Urinary bladder (tissue), 4 donors: ENCODE data around the gene GOPC. TPM values are rescaled to one million over a fixed set of nuclear protein-coding genes. Genes with fewer than 3 reads are reported as not detected.

ENCODE experiments used
- DNase-seq: peaks from one replicate; pipeline ENCODE4 v3.0.0-alpha.2; 2015; ENCODE audit errors: extremely low spot score
- H3K27ac ChIP-seq: one replicate; pipeline ENCODE4 v1.5.1; 2013; ENCODE audit warnings: low read depth, mild to moderate bottlenecking, moderate library complexity
- H3K36me3 ChIP-seq: one replicate; pipeline ENCODE4 v1.6.1; 2013; ENCODE audit warnings: mild to moderate bottlenecking, moderate library complexity; ENCODE audit not compliant: insufficient read depth
- H3K4me1 ChIP-seq: one replicate; pipeline ENCODE4 v1.6.1; 2013; ENCODE audit warnings: mild to moderate bottlenecking, moderate library complexity; ENCODE audit not compliant: insufficient read depth
- H3K4me3 ChIP-seq: one replicate; pipeline ENCODE4 v1.5.1; 2013; ENCODE audit warnings: low read depth, low read length
- WGBS: extraction: QIAGEN DNeasy Blood & Tissue Kit; methylation state at CpG from one replicate; pipeline ENCODE4 v1.1.7; 2013; 5-methylcytosine and 5-hydroxymethylcytosine counted together
- polyA plus RNA-seq: library from polyadenylated mRNA; stranded (reverse); fragments of 200-250 nt; gene quantifications from one replicate; pipeline ENCODE4 v1.2.3, GENCODE V29; 2013
- total RNA-seq: library from RNA; depleted of rRNA; stranded (reverse); fragments of >200 nt; gene quantifications from one replicate; pipeline ENCODE4 v1.2.3, GENCODE V29; 2014
- donor health status: healthy with polysubstance abuse.
- donor health status: healthy.

GOPC gene
- total and polyA plus RNA-seq, 2 donors, result 20.0 to 71.5 TPM

DNA sequence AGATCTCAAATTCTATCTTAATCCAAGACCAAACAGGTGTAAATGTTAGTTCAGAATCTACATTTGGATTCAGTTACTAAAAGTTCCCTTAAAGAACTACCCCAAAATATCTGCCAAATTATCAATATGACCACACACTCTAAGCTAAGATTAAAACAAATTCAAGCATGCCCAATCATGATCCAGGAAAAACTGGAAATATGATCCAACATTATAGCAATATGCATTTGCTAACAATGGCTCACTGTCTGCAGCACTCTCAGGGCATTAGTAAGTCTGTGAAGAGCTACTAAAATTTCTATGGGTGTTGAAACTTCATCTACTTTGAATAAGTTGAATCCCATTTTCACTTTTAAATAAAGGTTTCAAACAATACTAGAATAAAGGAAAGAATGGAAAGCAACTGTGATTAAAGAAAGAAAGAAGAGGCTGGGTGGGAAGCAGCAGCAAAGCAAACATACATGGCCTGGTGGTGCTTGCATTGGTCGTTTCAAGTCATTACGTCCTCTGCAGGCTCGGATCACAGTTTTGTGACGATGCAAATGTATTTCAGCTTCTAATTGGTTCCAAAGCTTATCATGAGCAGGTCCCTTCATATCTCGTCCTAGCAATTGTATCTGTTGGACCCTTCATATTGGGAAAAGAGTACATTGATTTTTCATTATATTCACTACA, 29.2 kb downstream of the GOPC start:
- H3K36me3 ChIP-seq, result peaks cover 2% of the 10 kb centered on the region
- 93% methylated on average over 5 of the region's 5 CpGs for WGBS

DNA sequence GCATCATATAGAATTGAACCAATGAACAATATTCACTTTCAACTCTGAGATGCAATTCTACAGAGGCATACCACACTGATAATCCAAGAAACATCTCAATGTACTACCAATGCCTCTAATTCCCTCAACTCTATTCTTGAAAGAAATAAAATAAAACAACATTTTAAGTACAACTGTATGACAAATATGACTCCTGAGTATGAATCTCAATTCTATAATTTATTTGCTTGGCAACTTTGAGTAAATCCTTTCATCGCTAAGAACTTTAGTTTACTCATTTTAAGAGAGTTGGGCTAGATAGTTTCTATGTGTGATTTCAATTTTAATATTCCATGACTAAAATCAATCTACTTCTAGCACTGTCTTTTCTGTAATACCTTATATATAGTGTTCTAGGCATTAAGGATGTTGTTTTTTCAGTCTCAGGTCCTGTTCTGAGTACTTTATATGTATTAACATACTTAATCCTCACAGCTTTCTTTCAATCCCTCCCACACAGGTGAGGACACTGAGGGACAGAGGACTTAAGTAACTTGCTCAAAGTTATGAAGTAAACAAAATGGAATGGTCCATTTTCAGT, 33.4 kb downstream of the GOPC start:
- peaks cover 7% of the 10 kb centered on the region for H3K36me3 ChIP-seq
- 74% methylated on average over 1 of the region's 1 CpG for WGBS
- no peak overlapping the region for H3K27ac ChIP-seq
- no peak for DNase-seq
- no peaks in the 10 kb centered on the region for H3K4me1 ChIP-seq
- no peak overlapping the region for H3K4me3 ChIP-seq

More for the DNA sequence above, 29.2 kb downstream of the GOPC start:
- Histone ChIP-seq H3K4me3 (no peak overlapping the region), H3K4me1 (no peaks in the 10 kb centered on the region), H3K27ac (no peak overlapping the region)
- no peak for DNase-seq

DNA sequence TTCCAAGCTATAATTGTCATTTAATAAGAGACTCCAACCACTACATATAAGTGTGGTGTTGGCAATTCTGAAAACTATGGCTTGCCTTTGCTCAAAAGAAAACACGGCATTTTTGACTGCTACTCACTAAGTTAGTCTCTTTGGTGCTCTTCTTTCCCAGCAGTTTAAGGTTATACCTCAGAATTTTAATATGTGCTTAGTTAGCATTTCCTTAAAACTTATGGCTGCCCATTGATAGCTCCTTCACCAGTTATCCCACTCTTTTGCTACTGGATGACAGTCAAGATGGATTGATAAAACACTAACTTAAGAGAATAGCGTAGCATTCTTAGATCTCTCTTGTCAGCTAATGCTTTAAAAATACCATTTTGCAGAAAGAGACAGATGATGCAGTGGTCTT, 34.1 kb downstream of the GOPC start:
- no peak for DNase-seq
- H3K4me1 ChIP-seq, result no peaks in the 10 kb centered on the region
- H3K36me3 ChIP-seq, result peaks cover 7% of the 10 kb centered on the region
- H3K27ac ChIP-seq, result no peak overlapping the region
- WGBS, result 96% methylated on average over 2 of the region's 2 CpGs
- H3K4me3 ChIP-seq, result no peak overlapping the region

DNA sequence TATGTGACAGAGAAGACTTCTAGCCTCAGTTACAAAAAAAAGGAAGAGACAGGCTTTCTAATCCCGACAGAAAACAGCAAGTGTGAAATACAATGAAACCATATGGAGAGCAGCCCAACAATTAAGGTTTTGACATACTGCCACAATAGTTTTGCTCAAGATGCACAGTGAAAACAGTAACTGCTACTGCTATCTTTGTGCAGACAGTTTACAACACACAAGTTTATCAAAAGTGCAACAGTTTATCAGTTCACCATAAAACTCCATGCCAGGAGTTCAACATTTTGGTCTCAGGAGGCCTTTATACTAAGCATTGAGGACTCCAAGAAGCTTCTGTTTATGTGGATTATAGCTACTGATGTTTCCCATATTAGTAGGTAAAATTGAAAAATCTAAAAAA, 37.6 kb downstream of the GOPC start:
- no peak for DNase-seq
- Histone ChIP-seq H3K36me3 (peaks cover 8% of the 10 kb centered on the region), H3K27ac (no peak overlapping the region), H3K4me3 (no peak overlapping the region), H3K4me1 (no peaks in the 10 kb centered on the region)
- 72% methylated on average over 1 of the region's 1 CpG for WGBS

DNA sequence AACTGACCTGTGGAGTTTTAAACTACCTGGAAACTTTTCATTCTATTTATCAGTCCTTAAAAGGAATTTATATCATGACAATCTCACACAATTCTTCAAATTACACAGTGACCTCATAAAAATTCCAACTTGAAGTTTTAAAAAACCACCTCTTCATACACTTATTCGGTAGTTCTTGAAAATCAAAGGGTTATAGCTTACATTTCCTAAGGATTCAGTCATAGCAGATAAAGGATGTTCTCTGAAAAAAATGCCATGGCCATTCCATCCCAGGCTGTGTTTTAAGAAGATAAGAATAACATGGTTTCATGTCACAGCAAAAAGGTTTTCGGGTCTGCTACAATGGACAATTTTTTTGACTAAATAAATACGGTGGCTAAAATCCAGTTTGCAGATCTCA, 41.2 kb downstream of the GOPC start:
- Histone ChIP-seq H3K4me3 (no peak overlapping the region), H3K27ac (no peak overlapping the region), H3K4me1 (no peaks in the 10 kb centered on the region), H3K36me3 (peaks cover 4% of the 10 kb centered on the region)
- DNase-seq, result no peak
- WGBS, result 52% methylated on average over 3 of the region's 3 CpGs

DNA sequence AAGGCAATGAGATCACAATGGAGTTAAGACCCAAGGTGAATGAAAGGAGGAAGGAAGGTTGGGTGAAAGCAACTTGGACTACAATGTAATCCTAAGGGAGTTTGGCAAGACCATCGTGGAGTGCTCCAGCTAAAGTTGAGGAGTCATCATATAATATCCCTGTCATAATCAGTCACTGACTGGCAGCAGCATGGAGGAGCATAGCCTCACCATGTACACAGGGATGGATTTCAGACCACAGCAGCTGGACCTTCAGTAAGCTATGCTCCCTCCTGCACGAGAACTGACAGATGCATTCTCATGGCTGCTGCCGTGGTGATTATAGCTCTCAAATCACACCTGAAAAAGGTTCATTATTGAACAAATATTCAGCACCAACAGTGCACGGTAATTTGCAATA, 43.0 kb downstream of the GOPC start:
- Histone ChIP-seq H3K4me3 (no peak overlapping the region), H3K27ac (no peak overlapping the region), H3K4me1 (no peaks in the 10 kb centered on the region), H3K36me3 (peaks cover 2% of the 10 kb centered on the region)
- 71% methylated on average over 4 of the region's 4 CpGs for WGBS
- DNase-seq, result no peak

DNA sequence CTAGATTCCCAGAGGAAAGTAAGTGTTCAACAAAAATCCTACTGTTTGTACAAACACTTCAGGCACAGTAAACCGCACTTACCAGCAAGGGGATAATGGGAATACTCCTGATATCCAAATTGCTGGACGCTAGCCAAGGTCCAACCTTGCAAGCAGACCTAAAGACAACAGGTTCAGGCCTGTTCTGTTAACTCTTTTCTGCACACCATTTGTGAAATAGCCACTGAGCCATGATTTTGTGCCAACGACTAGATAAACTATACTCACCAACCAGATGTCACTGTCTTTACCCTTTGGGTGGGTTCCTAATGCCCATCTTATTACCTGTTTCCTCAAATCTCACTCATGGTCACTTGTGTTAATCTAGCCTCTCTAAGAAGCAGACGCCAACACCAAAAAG, 43.5 kb downstream of the GOPC start:
- no peak overlapping the region for H3K4me3 ChIP-seq
- no peaks in the 10 kb centered on the region for H3K4me1 ChIP-seq
- WGBS, result 84% methylated on average over 4 of the region's 4 CpGs
- no peak overlapping the region for H3K27ac ChIP-seq
- H3K36me3 ChIP-seq, result peaks cover 2% of the 10 kb centered on the region
- no peak for DNase-seq

DNA sequence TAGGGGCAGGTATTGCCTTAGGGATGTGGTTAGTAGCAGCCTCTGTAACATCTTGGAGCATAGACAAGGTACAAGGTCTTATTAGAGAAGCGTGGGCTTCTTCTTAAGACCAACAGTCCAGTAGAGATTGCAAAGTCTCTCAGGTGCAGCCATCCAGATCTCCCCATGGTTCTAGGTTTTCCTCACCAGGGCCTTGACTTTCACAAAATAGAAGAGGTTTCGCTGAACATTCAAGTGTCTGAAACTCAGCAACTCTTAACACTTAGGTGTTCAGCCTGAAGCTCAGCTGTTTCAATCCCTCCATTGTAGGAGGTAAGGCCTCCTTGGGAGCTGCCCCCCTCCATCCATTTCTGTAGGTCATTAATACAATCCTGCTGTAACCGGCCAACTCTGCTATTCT, 44.4 kb downstream of the GOPC start:
- WGBS, result 87% methylated on average over 3 of the region's 3 CpGs
- no peak overlapping the region for H3K27ac ChIP-seq
- H3K4me3 ChIP-seq, result no peak overlapping the region
- no peak for DNase-seq
- H3K36me3 ChIP-seq, result peaks cover 2% of the 10 kb centered on the region
- H3K4me1 ChIP-seq, result no peaks in the 10 kb centered on the region

DNA sequence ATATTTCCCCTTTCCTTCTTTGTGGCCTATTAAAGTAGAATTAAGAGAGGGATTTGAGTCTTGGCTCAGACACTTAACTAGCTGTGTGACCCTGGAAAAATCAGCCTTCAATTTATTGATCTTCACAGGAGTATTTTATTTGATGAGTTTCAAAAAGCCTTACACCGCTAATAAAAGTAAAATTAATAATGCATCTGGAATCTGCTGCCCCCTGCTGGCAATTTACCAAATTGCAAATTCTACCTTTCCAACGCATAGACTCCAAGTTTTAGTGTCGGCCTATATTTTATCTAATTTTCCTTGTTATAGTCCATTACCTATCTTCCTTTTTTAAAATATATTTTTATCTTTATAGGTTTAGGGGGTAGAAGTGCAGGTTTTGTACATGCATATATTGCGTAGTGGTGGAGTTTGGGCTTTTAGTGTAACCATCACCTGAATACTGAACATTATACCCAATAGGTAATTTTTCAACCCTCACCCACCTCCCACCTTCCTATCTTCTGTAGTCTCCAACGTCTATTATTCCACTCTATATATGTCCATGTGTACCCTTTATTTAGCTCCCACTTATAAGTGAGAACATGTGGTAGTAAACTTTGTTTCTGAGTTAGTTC, 46.3 kb downstream of the GOPC start:
- no peak for DNase-seq
- H3K27ac ChIP-seq, result no peak overlapping the region
- H3K4me3 ChIP-seq, result no peak overlapping the region
- H3K36me3 ChIP-seq, result no peaks in the 10 kb centered on the region
- WGBS, result 18% methylated on average over 5 of the region's 5 CpGs
- peaks cover 1% of the 10 kb centered on the region for H3K4me1 ChIP-seq

DNA sequence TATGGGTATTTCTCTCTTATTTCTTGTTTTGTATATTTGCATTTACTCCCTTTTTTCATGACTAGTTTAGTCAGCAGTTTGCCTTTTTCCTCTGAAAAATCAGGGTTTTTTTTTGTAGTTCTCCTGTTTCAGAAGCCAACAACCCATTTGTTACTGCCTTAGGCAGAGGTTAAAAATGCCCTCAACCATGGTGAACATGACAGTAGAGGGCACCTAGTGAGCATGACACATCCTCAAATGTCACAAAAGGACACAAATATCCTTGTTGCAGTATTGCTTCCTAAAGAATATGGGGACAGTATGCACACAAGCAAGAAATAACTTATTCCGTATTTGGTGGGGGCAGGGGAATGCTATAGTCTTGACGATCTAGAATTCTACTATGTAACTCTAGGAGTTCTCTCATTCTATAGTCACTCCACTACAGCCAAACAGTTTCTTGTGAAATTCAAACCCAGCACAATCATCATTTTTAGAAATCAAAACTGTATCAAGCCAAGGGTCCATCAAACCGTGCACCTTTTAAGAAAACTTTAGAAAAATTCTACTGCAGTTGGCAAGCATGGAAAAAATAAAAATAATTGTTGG, 47.0 kb downstream of the GOPC start:
- Histone ChIP-seq H3K36me3 (no peaks in the 10 kb centered on the region), H3K27ac (no peak overlapping the region), H3K4me1 (peaks cover 1% of the 10 kb centered on the region), H3K4me3 (no peak overlapping the region)
- DNase-seq, result no peak
- WGBS, result 36% methylated on average over 3 of the region's 3 CpGs

DNA sequence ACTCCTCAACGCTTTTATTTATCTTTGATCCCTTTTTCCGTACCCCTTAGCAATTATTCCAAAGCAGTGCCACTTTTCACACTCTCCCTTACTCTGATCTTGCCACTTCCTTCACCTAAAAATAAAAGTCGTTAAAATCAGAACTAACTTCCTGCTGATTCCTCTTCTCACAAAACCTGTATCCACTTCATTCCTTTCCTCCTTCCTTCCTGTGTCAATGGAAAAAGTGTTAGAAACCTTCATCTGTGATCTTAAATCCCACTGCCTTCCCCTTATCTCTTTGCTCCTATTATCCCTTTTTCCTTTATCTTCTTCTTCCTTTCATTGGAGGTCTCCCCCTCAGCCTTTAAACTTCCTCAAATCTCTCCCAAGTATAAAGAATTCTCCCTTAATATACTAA, 49.2 kb downstream of the GOPC start:
- 66% methylated on average over 3 of the region's 3 CpGs for WGBS
- no peak for DNase-seq
- Histone ChIP-seq H3K27ac (no peak overlapping the region), H3K36me3 (no peaks in the 10 kb centered on the region), H3K4me1 (peaks cover 1% of the 10 kb centered on the region), H3K4me3 (no peak overlapping the region)

DNA sequence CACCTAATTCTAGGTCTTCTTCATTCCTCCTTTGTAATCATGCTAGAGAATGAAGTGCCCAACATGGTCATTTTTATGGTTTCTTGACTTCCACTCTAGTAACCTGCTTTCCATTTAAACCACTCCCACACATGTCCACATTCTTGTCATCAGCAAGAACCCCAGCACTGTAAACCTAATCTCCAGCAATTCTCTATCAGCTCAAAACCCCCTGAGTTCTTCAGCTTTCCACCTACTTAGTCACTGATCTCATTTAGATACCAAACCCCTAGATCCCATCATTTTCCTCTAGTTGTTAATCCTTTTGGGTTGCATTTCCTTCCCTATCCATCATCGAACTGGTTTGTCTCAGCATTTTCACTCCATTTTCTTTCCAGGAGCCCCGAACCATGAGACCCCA, 49.7 kb downstream of the GOPC start:
- peaks cover 1% of the 10 kb centered on the region for H3K4me1 ChIP-seq
- no peak overlapping the region for H3K4me3 ChIP-seq
- 93% methylated on average over 2 of the region's 2 CpGs for WGBS
- no peak for DNase-seq
- no peak overlapping the region for H3K27ac ChIP-seq
- no peaks in the 10 kb centered on the region for H3K36me3 ChIP-seq

DNA sequence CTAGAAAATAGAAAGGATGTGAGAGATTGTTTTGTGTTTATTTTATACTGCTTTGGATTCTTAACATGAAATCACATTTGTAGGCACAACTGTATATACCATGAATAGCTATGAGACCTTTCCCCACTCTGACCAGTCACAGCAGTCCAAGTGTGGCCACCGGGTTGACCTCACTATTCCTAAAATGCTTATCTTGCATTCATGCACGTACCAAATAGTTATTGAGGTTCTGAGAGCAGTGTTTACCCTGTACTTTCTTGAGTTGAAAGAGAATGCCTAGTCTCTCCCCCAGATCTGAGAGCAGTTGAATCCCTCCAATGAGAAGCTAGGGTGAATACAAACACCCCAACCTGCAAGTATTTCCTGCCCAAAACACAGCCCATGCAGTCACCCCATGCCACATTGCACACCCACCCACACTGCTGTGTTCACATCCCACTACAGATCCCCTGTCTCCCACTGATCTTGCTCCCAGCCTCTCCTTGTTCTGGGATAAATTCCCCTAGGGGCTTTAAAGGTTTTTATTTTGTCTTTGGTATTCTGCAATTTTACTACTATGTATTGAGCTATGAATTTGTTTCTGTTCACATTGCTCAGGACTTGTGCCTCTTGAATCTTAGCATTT, 51.6 kb downstream of the GOPC start:
- no peak for DNase-seq
- peaks cover 1% of the 10 kb centered on the region for H3K4me1 ChIP-seq
- 55% methylated on average over 2 of the region's 2 CpGs for WGBS
- no peak overlapping the region for H3K27ac ChIP-seq
- no peak overlapping the region for H3K4me3 ChIP-seq
- no peaks in the 10 kb centered on the region for H3K36me3 ChIP-seq
